ENCODE data around the gene BNC2. TPM values are rescaled to one million over a fixed set of nuclear protein-coding genes. Genes with fewer than 3 reads are reported as not detected.

BNC2 gene
- total and polyA plus RNA-seq, 2 of the 4 experiments (the other 2 are of a cell fraction) = 15.5 to 45.2 TPM

DNA sequence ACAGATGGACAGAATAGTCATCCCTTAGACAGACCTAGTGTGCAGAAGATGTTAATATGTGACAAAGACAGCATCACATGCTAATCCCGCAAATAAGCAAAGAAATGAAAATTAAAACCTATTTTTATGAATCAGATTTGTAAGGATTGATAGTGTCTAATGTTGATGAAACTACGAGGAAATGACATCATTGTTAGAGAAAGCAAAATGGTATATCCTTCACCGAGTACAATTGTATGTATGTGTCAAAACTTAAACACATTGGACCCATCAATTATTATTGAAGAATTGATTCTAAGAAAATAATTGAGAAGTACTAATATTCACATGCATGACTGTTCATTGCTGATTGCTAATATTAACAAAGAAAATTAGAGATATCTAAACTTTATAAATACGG, 493.2 kb downstream of the BNC2 start:
- Histone ChIP-seq H3K4me2 (ENCODE audit: low read depth, low read length) (no peak overlapping the region), H4K20me1 (ENCODE audit: insufficient read depth, low read length) (no peaks in the 10 kb centered on the region), H3K23ac (ENCODE audit: low read depth, low read length) (no peak overlapping the region), H3K27ac (ENCODE audit: insufficient read depth, low read length) (no peak overlapping the region), H3K4me3 (ENCODE audit: insufficient read depth, low read depth, low read length) (no peak overlapping the region), H2AK9ac (replicated peaks; ENCODE audit: low read depth, low read length, poor library complexity) (no peak overlapping the region), H3K14ac (replicated peaks; ENCODE audit: low read depth, low read length) (no peak overlapping the region), H2BK5ac (ENCODE audit: low read depth, low read length, poor library complexity, severe bottlenecking) (no peak overlapping the region), H3K9ac (ENCODE audit: low read depth, low read length) (no peak overlapping the region), H3K4ac (ENCODE audit: low read depth, low read length) (no peak overlapping the region), H2AFZ (replicated peaks; ENCODE audit: low read length, poor library complexity) (no peak overlapping the region), H3K56ac (ENCODE audit: extremely low read depth, insufficient read depth, low read length) (no peak overlapping the region), H3K27me3 (ENCODE audit: control insufficient read depth, insufficient read depth, low read length) (no peaks in the 10 kb centered on the region), H2AK5ac (ENCODE audit: low read depth, low read length) (no peak overlapping the region), H2BK15ac (ENCODE audit: low read depth, low read length) (no peak overlapping the region), H3K79me1 (ENCODE audit: low read depth in 1 of 2, low read length in 2 of 2) (no peaks in the 10 kb centered on the region), H4K8ac (ENCODE audit: low read depth in 2 of 2, low read length in 2 of 2) (no peak overlapping the region), H4K91ac (ENCODE audit: insufficient read depth, low read depth, low read length) (no peak overlapping the region), H3K4me1 (ENCODE audit: control insufficient read depth, insufficient read depth, low read length) (no peaks in the 10 kb centered on the region), H3K18ac (ENCODE audit: low read depth, low read length) (no peak overlapping the region), H4K5ac (ENCODE audit: low read depth, low read length) (no peak overlapping the region), H2BK20ac (ENCODE audit: low read depth, low read length) (no peak overlapping the region), H3K9me3 (ENCODE audit: control insufficient read depth, insufficient read depth, low read length) (no peaks in the 10 kb centered on the region), H3K9me1 (ENCODE audit: insufficient read depth, low read length) (no peaks in the 10 kb centered on the region), H2BK120ac (ENCODE audit: low read depth, low read length) (no peak overlapping the region), H3K36me3 (ENCODE audit: control insufficient read depth, insufficient read depth, low read length) (no peaks in the 10 kb centered on the region)
- ChIA-PET CTCF (no interaction called here), POLR2A (ENCODE audit: unreplicated experiment) (no interaction called here)
- WGBS, 2 experiments (ENCODE audit: extremely low coverage in 2 of 2, insufficient read length in 1 of 2) = no CpG with 5 or more reads among the region's 4 CpGs
- DNase-seq = no peak
- in situ Hi-C loops (cut with MboI; ENCODE audit: low sequenced_read_pairs) = no loop called here
- TF ChIP-seq BHLHE40 (IDR thresholded peaks at IDR 0.05; ENCODE audit: low read depth, low read length) = no peak
- TF ChIP-seq NFE2L2 (IDR thresholded peaks at IDR 0.05; ENCODE audit: low read depth, low read length) = no peak
- no peak for TF ChIP-seq RFX5 (IDR thresholded peaks at IDR 0.05; ENCODE audit: low read depth, low read length)
- TF ChIP-seq CEBPB (IDR thresholded peaks at IDR 0.05; ENCODE audit: low read depth, low read length) = no peak
- TF ChIP-seq, protein P1, sequence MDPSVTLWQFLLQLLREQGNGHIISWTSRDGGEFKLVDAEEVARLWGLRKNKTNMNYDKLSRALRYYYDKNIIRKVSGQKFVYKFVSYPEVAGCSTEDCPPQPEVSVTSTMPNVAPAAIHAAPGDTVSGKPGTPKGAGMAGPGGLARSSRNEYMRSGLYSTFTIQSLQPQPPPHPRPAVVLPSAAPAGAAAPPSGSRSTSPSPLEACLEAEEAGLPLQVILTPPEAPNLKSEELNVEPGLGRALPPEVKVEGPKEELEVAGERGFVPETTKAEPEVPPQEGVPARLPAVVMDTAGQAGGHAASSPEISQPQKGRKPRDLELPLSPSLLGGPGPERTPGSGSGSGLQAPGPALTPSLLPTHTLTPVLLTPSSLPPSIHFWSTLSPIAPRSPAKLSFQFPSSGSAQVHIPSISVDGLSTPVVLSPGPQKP (IDR thresholded peaks at IDR 0.05; ENCODE audit: borderline replicate concordance, low read depth, low read length) = no peak
- TF ChIP-seq RAD21 (IDR thresholded peaks at IDR 0.05; ENCODE audit: low read length) = no peak
- intact Hi-C loops (cut with micrococcal nuclease) = no loop called here
- no TSS peak for BruUV-seq (replicated peaks)
- no peak for ATAC-seq (ENCODE audit: low read depth)
- dilution Hi-C loops (cut with HindIII; ENCODE audit: low sequenced_read_pairs, unreplicated experiment) = no loop called here
